Activated CD4-positive, alpha-beta memory T cell treated with anti-CD3 and anti-CD28 coated beads, Interleukin-2, amount 10 ng/mL, durations not matched to agents 7 days and 5 days (primary cell): Measurements from ENCODE around the gene PRPH2. TPM values are rescaled to one million over a fixed set of nuclear protein-coding genes. Genes with fewer than 3 reads are reported as not detected.

ENCODE experiments used
- CTCF ChIA-PET: fragments of 350-600 bp; sonication (Branson Sonifier 250); formaldehyde crosslinking; loops from one replicate; lab custom pipeline; 2021; ENCODE audit warnings: antibody characterized with exemption, inconsistent platforms; lab: Charles Lee
- POLR2A ChIA-PET: fragments of 350-600 bp; sonication (Branson Sonifier 250); formaldehyde crosslinking; loops from one replicate; lab custom pipeline; 2021; ENCODE audit warnings: antibody characterized with exemption; lab: Charles Lee
- DNase-seq: peaks from one replicate; pipeline ENCODE4 v3.0.0-alpha.2; 2020
- H3K27ac Mint-ChIP-seq: one replicate; pipeline ENCODE4 v1.8.0; 2021; ENCODE audit warnings: mild to moderate bottlenecking, mixed read lengths
- H3K27me3 Mint-ChIP-seq: one replicate; pipeline ENCODE4 v1.8.0; 2021; ENCODE audit warnings: mixed read lengths
- H3K36me3 Mint-ChIP-seq: one replicate; pipeline ENCODE4 v1.8.0; 2021; ENCODE audit warnings: low read depth, mixed read lengths
- H3K4me1 Mint-ChIP-seq: one replicate; pipeline ENCODE4 v1.8.0; 2021; ENCODE audit warnings: mixed read lengths
- H3K4me3 Mint-ChIP-seq: one replicate; pipeline ENCODE4 v1.8.0; 2021; ENCODE audit warnings: mild to moderate bottlenecking, mixed read lengths
- H3K9me3 Mint-ChIP-seq: one replicate; pipeline ENCODE4 v1.8.0; 2021; ENCODE audit warnings: mixed read lengths
- total RNA-seq, 2 experiments: library from RNA; stranded (reverse); gene quantifications; one replicate each; pipeline ENCODE4 v1.2.3, GENCODE V29; 2021

Gene PRPH2
- total RNA-seq, 2 experiments from 2014 or later = not detected

GRCh38 chr6:42754759-42755158 lies 32.4 kb upstream of the PRPH2 start:
- POLR2A ChIA-PET = interaction anchor here (0.9 to 2.3 kb wide), 2 partner anchors 9 to 11 kb away, joined by 3 to 14 read pairs; partner anchors contain the start of gene TBCC
- H3K4me3 Mint-ChIP-seq = no peak overlapping the region
- H3K4me1 Mint-ChIP-seq = no peaks in the 10 kb centered on the region
- peaks cover 10% of the 10 kb centered on the region for H3K36me3 Mint-ChIP-seq
- CTCF ChIA-PET = no interaction called here
- DNase-seq = no peak
- no peaks in the 10 kb centered on the region for H3K9me3 Mint-ChIP-seq
- no peak overlapping the region for H3K27ac Mint-ChIP-seq
- H3K27me3 Mint-ChIP-seq = no peaks in the 10 kb centered on the region

- CTCF ChIA-PET = no interaction called here
- Mint-ChIP-seq H3K27ac (no peak overlapping the region), H3K4me1 (peaks cover 18% of the 10 kb centered on the region), H3K9me3 (no peaks in the 10 kb centered on the region), H3K4me3 (no peak overlapping the region), H3K36me3 (peaks cover 15% of the 10 kb centered on the region), H3K27me3 (no peaks in the 10 kb centered on the region)
- no peak for DNase-seq
- POLR2A ChIA-PET = interaction anchor here (15.5 kb wide), 1 partner anchor 26 kb away, joined by 658 read pairs; the partner anchor contains the start of gene BICRAL
These were observed 28.7 kb upstream of the PRPH2 start for GRCh38 chr6:42751055-42751454.

- no peaks in the 10 kb centered on the region for H3K9me3 Mint-ChIP-seq
- peaks cover 32% of the 10 kb centered on the region for H3K4me1 Mint-ChIP-seq
- ChIA-PET POLR2A (interaction anchor here (0.7 to 15.5 kb wide), 10 partner anchors 11 to 424 kb away, joined by 3 to 658 read pairs (median 5); partner anchors contain the start of genes BICRAL and RPL7L1), CTCF (interaction anchor here (0.6 to 2.6 kb wide), 10 partner anchors 20 to 1054 kb away, joined by 3 to 15 read pairs (median 4); partner anchors contain the start of gene RPL7L1)
- no peak for DNase-seq
- no peaks in the 10 kb centered on the region for H3K27me3 Mint-ChIP-seq
- peaks cover 20% of the 10 kb centered on the region for H3K36me3 Mint-ChIP-seq
- peak overlapping the region; percentile 96 for H3K4me3 Mint-ChIP-seq
- H3K27ac Mint-ChIP-seq = peak overlapping the region; percentile 100
These were observed 26.0 kb upstream of the PRPH2 start for GRCh38 chr6:42748203-42748898.

- H3K4me3 Mint-ChIP-seq = peak overlapping the region; percentile 96
- H3K36me3 Mint-ChIP-seq = peaks cover 19% of the 10 kb centered on the region
- no peaks in the 10 kb centered on the region for H3K27me3 Mint-ChIP-seq
- CTCF ChIA-PET = interaction anchor here (0.6 to 2.8 kb wide), 13 partner anchors 14 to 397 kb away, joined by 3 to 20 read pairs (median 5); partner anchors contain the start of genes BICRAL and RPL7L1
- POLR2A ChIA-PET = interaction anchor here (0.7 to 15.5 kb wide), 38 partner anchors 9 to 883 kb away, joined by 3 to 658 read pairs (median 7); partner anchors contain the start of genes BICRAL, CNPY3, GTPBP2 and PEX6
- H3K4me1 Mint-ChIP-seq = peaks cover 34% of the 10 kb centered on the region
- peak overlapping the region; percentile 100 for H3K27ac Mint-ChIP-seq
- no peaks in the 10 kb centered on the region for H3K9me3 Mint-ChIP-seq
- peak; percentile 85 for DNase-seq
These were observed 24.3 kb upstream of the PRPH2 start for GRCh38 chr6:42746463-42747391.

GRCh38 chr6:42745640-42746462 lies 23.5 kb upstream of the PRPH2 start, which contains the start of gene TBCC:
TSS of gene TBCC (minus strand) at chr6:42746103. CDS start at chr6:42746073, 30 bp downstream.
- ChIA-PET CTCF (interaction anchor here (0.6 to 2.8 kb wide), 13 partner anchors 16 to 398 kb away, joined by 3 to 20 read pairs (median 5); partner anchors contain the start of genes BICRAL and RPL7L1), POLR2A (interaction anchor here (0.5 to 15.5 kb wide), 39 partner anchors 9 to 884 kb away, joined by 3 to 658 read pairs (median 7); partner anchors contain the start of genes BICRAL, CNPY3, GTPBP2 and PEX6)
- Mint-ChIP-seq H3K4me1 (peaks cover 34% of the 10 kb centered on the region), H3K4me3 (peak within 1 kb of the TSS; percentile 96), H3K36me3 (peaks cover 19% of the 10 kb centered on the region), H3K9me3 (no peaks in the 10 kb centered on the region), H3K27me3 (no peaks in the 10 kb centered on the region), H3K27ac (peak within 1 kb of the TSS; percentile 100)
- peak; percentile 96 for DNase-seq

GRCh38 chr6:42745083-42745639 lies 22.8 kb upstream of the PRPH2 start:
- no peaks in the 10 kb centered on the region for H3K9me3 Mint-ChIP-seq
- ChIA-PET CTCF (interaction anchor here (0.7 to 2.8 kb wide), 10 partner anchors 15 to 398 kb away, joined by 3 to 20 read pairs (median 4); partner anchors contain the start of gene RPL7L1), POLR2A (interaction anchor here (0.5 to 15.5 kb wide), 36 partner anchors 8 to 884 kb away, joined by 3 to 658 read pairs (median 7); partner anchors contain the start of genes BICRAL, CNPY3, GTPBP2 and PPP2R5D)
- peak; percentile 42 for DNase-seq
- peaks cover 19% of the 10 kb centered on the region for H3K36me3 Mint-ChIP-seq
- H3K4me1 Mint-ChIP-seq = peaks cover 34% of the 10 kb centered on the region
- H3K27ac Mint-ChIP-seq = peak overlapping the region; percentile 100
- H3K4me3 Mint-ChIP-seq = peak overlapping the region; percentile 96
- no peaks in the 10 kb centered on the region for H3K27me3 Mint-ChIP-seq

- ChIA-PET CTCF (interaction anchor here (0.7 to 2.8 kb wide), 5 partner anchors 18 to 197 kb away, joined by 3 to 20 read pairs (median 10); partner anchors contain the start of gene RPL7L1), POLR2A (interaction anchor here (0.6 to 15.5 kb wide), 15 partner anchors 10 to 185 kb away, joined by 3 to 658 read pairs (median 14); partner anchors contain the start of genes BICRAL, CNPY3 and RPL7L1)
- peaks cover 34% of the 10 kb centered on the region for H3K4me1 Mint-ChIP-seq
- H3K27me3 Mint-ChIP-seq = no peaks in the 10 kb centered on the region
- no peak for DNase-seq
- no peaks in the 10 kb centered on the region for H3K9me3 Mint-ChIP-seq
- H3K36me3 Mint-ChIP-seq = peaks cover 19% of the 10 kb centered on the region
- H3K4me3 Mint-ChIP-seq = peak overlapping the region; percentile 96
- H3K27ac Mint-ChIP-seq = peak overlapping the region; percentile 100
These were observed 22.0 kb upstream of the PRPH2 start for GRCh38 chr6:42744351-42744893.

- Mint-ChIP-seq H3K4me3 (no peak overlapping the region), H3K9me3 (no peaks in the 10 kb centered on the region), H3K27me3 (peaks cover 9% of the 10 kb centered on the region), H3K27ac (no peak overlapping the region), H3K36me3 (peaks cover 9% of the 10 kb centered on the region), H3K4me1 (peaks cover 17% of the 10 kb centered on the region)
- no peak for DNase-seq
- ChIA-PET CTCF (interaction anchor here (0.6 to 2.9 kb wide), 5 partner anchors 12 to 81 kb away, joined by 3 to 11 read pairs (median 3); no protein-coding TSS in a partner anchor), POLR2A (interaction anchor here (2.1 to 15.5 kb wide), 2 partner anchors 35 to 137 kb away, joined by 6 to 658 read pairs; partner anchors contain the start of genes BICRAL and RPL7L1)
These were observed 19.9 kb upstream of the PRPH2 start for GRCh38 chr6:42742116-42742894.

- H3K36me3 Mint-ChIP-seq = peaks cover 6% of the 10 kb centered on the region
- H3K9me3 Mint-ChIP-seq = no peaks in the 10 kb centered on the region
- DNase-seq = no peak
- no peak overlapping the region for H3K4me3 Mint-ChIP-seq
- peaks cover 12% of the 10 kb centered on the region for H3K27me3 Mint-ChIP-seq
- ChIA-PET POLR2A (interaction anchor here (1.0 to 15.5 kb wide), 4 partner anchors 11 to 139 kb away, joined by 3 to 658 read pairs (median 4); partner anchors contain the start of genes BICRAL and RPL7L1), CTCF (interaction anchor here (0.5 to 2.9 kb wide), 6 partner anchors 14 to 961 kb away, joined by 3 to 11 read pairs (median 3); partner anchors contain the start of gene FRS3)
- H3K4me1 Mint-ChIP-seq = peaks cover 15% of the 10 kb centered on the region
- H3K27ac Mint-ChIP-seq = no peak overlapping the region
These were observed 18.3 kb upstream of the PRPH2 start for GRCh38 chr6:42740725-42741124.

- CTCF ChIA-PET = no interaction called here
- no peaks in the 10 kb centered on the region for H3K36me3 Mint-ChIP-seq
- H3K27ac Mint-ChIP-seq = no peak overlapping the region
- no peak for DNase-seq
- H3K4me1 Mint-ChIP-seq = no peaks in the 10 kb centered on the region
- peaks cover 12% of the 10 kb centered on the region for H3K27me3 Mint-ChIP-seq
- H3K9me3 Mint-ChIP-seq = no peaks in the 10 kb centered on the region
- no peak overlapping the region for H3K4me3 Mint-ChIP-seq
- POLR2A ChIA-PET = interaction anchor here (2.4 kb wide), 1 partner anchor 10 kb away, joined by 9 read pairs; the partner anchor contains the start of gene TBCC
These were observed 13.6 kb upstream of the PRPH2 start for GRCh38 chr6:42735976-42736375.
